Measurements from ENCODE around the gene BAD. TPM values are rescaled to one million over a fixed set of nuclear protein-coding genes. Genes with fewer than 3 reads are reported as not detected.

The BAD gene
- total RNA-seq, 2 donors from 2014 or later: 140 to 161 TPM

GRCh38 chr11:64322925-64323260, 38.4 kb upstream of the BAD start:
- Histone ChIP-seq H3K36me3 (no peaks in the 10 kb centered on the region), H3K9me3 (no peaks in the 10 kb centered on the region), H3K4me1 (replicated peaks) (no peaks in the 10 kb centered on the region), H3K4me3 (no peak overlapping the region), H3K27me3 (replicated peaks; ENCODE audit: insufficient read depth) (no peaks in the 10 kb centered on the region), H3K27ac (no peak overlapping the region)
- intact Hi-C loops (cut with DNase I): no loop called here
- WGBS: 81% methylated on average over 7 of the region's 7 CpGs
- TF ChIP-seq POLR2AphosphoS5 (IDR thresholded peaks at IDR 0.05) (no peak), POLR2A (IDR thresholded peaks at IDR 0.05) (no peak), CTCF (IDR thresholded peaks at IDR 0.05) (no peak)
- no peak for DNase-seq (ENCODE audit: low spot score)

- Histone ChIP-seq H3K9me3 (no peaks in the 10 kb centered on the region), H3K36me3 (no peaks in the 10 kb centered on the region), H3K4me1 (replicated peaks) (no peaks in the 10 kb centered on the region), H3K4me3 (no peak overlapping the region), H3K27ac (peak overlapping the region; percentile 65 to 68), H3K27me3 (replicated peaks; ENCODE audit: insufficient read depth) (no peaks in the 10 kb centered on the region)
- intact Hi-C loops (cut with DNase I): no loop called here
- 62% methylated on average over 5 of the region's 5 CpGs for WGBS
- DNase-seq (ENCODE audit: low spot score): peak; percentile 86
- TF ChIP-seq POLR2A (IDR thresholded peaks at IDR 0.05) (peak; percentile 70), CTCF (IDR thresholded peaks at IDR 0.05) (no peak), POLR2AphosphoS5 (IDR thresholded peaks at IDR 0.05) (peak; percentile 94)
Measured at GRCh38 chr11:64321533-64321932, 37.1 kb upstream of the BAD start.

- DNase-seq (ENCODE audit: low spot score): no peak
- TF ChIP-seq CTCF (IDR thresholded peaks at IDR 0.05): no peak
- TF ChIP-seq POLR2A (IDR thresholded peaks at IDR 0.05): no peak
- TF ChIP-seq POLR2AphosphoS5 (IDR thresholded peaks at IDR 0.05): no peak
- Histone ChIP-seq H3K27me3 (replicated peaks; ENCODE audit: insufficient read depth) (no peaks in the 10 kb centered on the region), H3K27ac (peak overlapping the region; percentile 65 to 68), H3K4me1 (replicated peaks) (no peaks in the 10 kb centered on the region), H3K36me3 (no peaks in the 10 kb centered on the region), H3K4me3 (no peak overlapping the region), H3K9me3 (no peaks in the 10 kb centered on the region)
- intact Hi-C loops (cut with DNase I): no loop called here
- 73% methylated on average over 5 of the region's 5 CpGs for WGBS
Measured at GRCh38 chr11:64321026-64321425, 36.6 kb upstream of the BAD start.

GRCh38 chr11:64320556-64320955, 36.1 kb upstream of the BAD start:
- DNase-seq (ENCODE audit: low spot score): no peak
- 94% methylated on average over 7 of the region's 7 CpGs for WGBS
- TF ChIP-seq POLR2A (IDR thresholded peaks at IDR 0.05): no peak
- intact Hi-C loops (cut with DNase I): no loop called here
- Histone ChIP-seq H3K4me3 (no peak overlapping the region), H3K9me3 (no peaks in the 10 kb centered on the region), H3K27me3 (replicated peaks; ENCODE audit: insufficient read depth) (no peaks in the 10 kb centered on the region), H3K36me3 (no peaks in the 10 kb centered on the region), H3K27ac (peak overlapping the region; percentile 65 to 68), H3K4me1 (replicated peaks) (no peaks in the 10 kb centered on the region)

- Histone ChIP-seq H3K27ac (peak overlapping the region; percentile 98), H3K36me3 (no peaks in the 10 kb centered on the region), H3K27me3 (replicated peaks; ENCODE audit: insufficient read depth) (no peaks in the 10 kb centered on the region), H3K4me3 (peak overlapping the region; percentile 80 to 81), H3K4me1 (replicated peaks) (no peaks in the 10 kb centered on the region), H3K9me3 (no peaks in the 10 kb centered on the region)
- intact Hi-C loops (cut with DNase I): loop anchor here (1.0 kb wide), 1 partner anchor 35 kb away; no protein-coding TSS in a partner anchor
- DNase-seq (ENCODE audit: low spot score): no peak
- TF ChIP-seq CTCF (IDR thresholded peaks at IDR 0.05) (no peak), POLR2AphosphoS5 (IDR thresholded peaks at IDR 0.05) (no peak)
- WGBS: 17% methylated on average over 19 of the region's 19 CpGs
Measured at GRCh38 chr11:64318766-64319761, 34.6 kb upstream of the BAD start.
